Mesenchymal stem cell (in vitro differentiated cells and primary cell): Measurements from ENCODE around the gene TEF.

Experiments used
- DNase-seq: peaks from one replicate; pipeline ENCODE4 v3.0.0-alpha.2; 2013
- H2AFZ ChIP-seq: one replicate; pipeline ENCODE4 v1.6.1; 2013; ENCODE audit warnings: low read depth, mild to moderate bottlenecking, control low read depth, inconsistent platforms, low read length, moderate library complexity
- H2AK5ac ChIP-seq: 2 replicates; pipeline ENCODE4 v1.6.1; 2013; ENCODE audit warnings: low read length, moderate library complexity, mild to moderate bottlenecking, inconsistent platforms; ENCODE audit not compliant: severe bottlenecking
- H2BK120ac ChIP-seq: one replicate; pipeline ENCODE4 v1.6.1; 2013; ENCODE audit warnings: low read depth, mild to moderate bottlenecking, inconsistent platforms, low read length, moderate library complexity
- H2BK12ac ChIP-seq, 2 experiments: one replicate each; pipeline ENCODE4 v1.6.1; 2013; ENCODE audit warnings: inconsistent platforms in 2 of 2, low read length in 2 of 2, mild to moderate bottlenecking in 2 of 2, moderate library complexity in 2 of 2, control low read depth in 1 of 2
- H2BK15ac ChIP-seq: one replicate; pipeline ENCODE4 v1.6.1; 2013; ENCODE audit warnings: mild to moderate bottlenecking, low read depth, inconsistent platforms; ENCODE audit not compliant: poor library complexity, severe bottlenecking
- H2BK5ac ChIP-seq: 2 replicates; pipeline ENCODE4 v1.6.1; 2013; ENCODE audit warnings: low read depth, mild to moderate bottlenecking, low read length, control low read depth, inconsistent platforms; ENCODE audit not compliant: poor library complexity, severe bottlenecking
- H3K14ac ChIP-seq, 2 experiments: one replicate each; pipeline ENCODE4 v1.6.1; 2013; ENCODE audit warnings: inconsistent platforms in 2 of 2, low read length in 2 of 2, control low read depth in 1 of 2, mild to moderate bottlenecking in 1 of 2, moderate library complexity in 1 of 2
- H3K18ac ChIP-seq, 2 experiments: one replicate each; pipeline ENCODE4 v1.6.1; 2013; ENCODE audit warnings: inconsistent platforms in 2 of 2, low read length in 2 of 2, control low read depth in 1 of 2, low read depth in 1 of 2, mild to moderate bottlenecking in 1 of 2
- H3K23ac ChIP-seq, 2 experiments: one replicate each; pipeline ENCODE4 v1.6.1; 2013; ENCODE audit warnings: inconsistent platforms in 2 of 2, low read length in 2 of 2, mild to moderate bottlenecking in 2 of 2, moderate library complexity in 2 of 2, control low read depth in 1 of 2
- H3K27ac ChIP-seq: 2 replicates; pipeline ENCODE4 v1.5.1; 2013; ENCODE audit warnings: mild to moderate bottlenecking, moderate library complexity, low read length, control low read depth, inconsistent platforms; ENCODE audit not compliant: poor library complexity, severe bottlenecking
- H3K27me3 ChIP-seq, 2 experiments: 2 replicates each; pipeline versions ENCODE4 v1.6.1 to v1.7.0; 2013; ENCODE audit warnings: low read length in 2 of 2, mild to moderate bottlenecking in 2 of 2, moderate library complexity in 2 of 2, control low read depth in 1 of 2, inconsistent platforms in 1 of 2; ENCODE audit not compliant: control insufficient read depth in 1 of 2, insufficient read depth in 1 of 2
- H3K36me3 ChIP-seq, 2 experiments: 2 replicates each; pipeline versions ENCODE4 v1.6.1 to v1.7.0; 2013; ENCODE audit warnings: low read length in 2 of 2, control low read depth in 1 of 2, inconsistent platforms in 1 of 2, low read depth in 1 of 2, mild to moderate bottlenecking in 1 of 2; ENCODE audit not compliant: insufficient read depth in 2 of 2, control insufficient read depth in 1 of 2
- H3K4ac ChIP-seq, 2 experiments: one replicate each; pipeline ENCODE4 v1.6.1; 2013; ENCODE audit warnings: inconsistent platforms in 2 of 2, low read length in 2 of 2, mild to moderate bottlenecking in 2 of 2, moderate library complexity in 2 of 2, control low read depth in 1 of 2, low read depth in 1 of 2
- H3K4me1 ChIP-seq: 2 replicates; pipeline ENCODE4 v1.6.1; 2013; ENCODE audit warnings: low read depth, low read length, control low read depth; ENCODE audit not compliant: control insufficient read depth, insufficient read depth
- H3K4me2 ChIP-seq: 2 replicates; pipeline ENCODE4 v1.6.1; 2013; ENCODE audit warnings: low read length, mild to moderate bottlenecking, inconsistent platforms; ENCODE audit not compliant: poor library complexity, severe bottlenecking
- H3K4me3 ChIP-seq, 2 experiments: 2 replicates each; pipeline versions ENCODE4 v1.5.1 to v1.7.0; 2013; ENCODE audit warnings: low read length in 2 of 2, mild to moderate bottlenecking in 2 of 2, control low read depth in 1 of 2, low read depth in 1 of 2; ENCODE audit not compliant: insufficient read depth in 1 of 2
- H3K79me1 ChIP-seq: replicated peaks from 2 replicates; pipeline ENCODE4 v1.6.1; 2013; ENCODE audit warnings: mild to moderate bottlenecking, control low read depth, low read length, inconsistent platforms; ENCODE audit not compliant: poor library complexity, severe bottlenecking
- H3K9ac ChIP-seq: 2 replicates; pipeline ENCODE4 v1.7.0; 2013; ENCODE audit warnings: mild to moderate bottlenecking, low read length, moderate library complexity
- H3K9me3 ChIP-seq: 2 replicates; pipeline ENCODE4 v1.7.0; 2013; ENCODE audit warnings: mild to moderate bottlenecking, low read length; ENCODE audit not compliant: control insufficient read depth
- H4K8ac ChIP-seq: one replicate; pipeline ENCODE4 v1.6.1; 2013; ENCODE audit warnings: inconsistent platforms, mild to moderate bottlenecking, low read length, moderate library complexity
- H4K91ac ChIP-seq: one replicate; pipeline ENCODE4 v1.6.1; 2013; ENCODE audit warnings: mild to moderate bottlenecking, low read length, inconsistent platforms
- WGBS: methylation state at CpG from one replicate; pipeline ENCODE4 v1.1.7; 2013; ENCODE audit warnings: mixed read lengths; 5-methylcytosine and 5-hydroxymethylcytosine counted together

TEF gene

GRCh38 chr22:41367680-41368542 is 13.8 kb upstream of the TEF start:
- H3K9ac ChIP-seq: peak overlapping the region; percentile 34

GRCh38 chr22:41368543-41369423 is 13.0 kb upstream of the TEF start:
- Histone ChIP-seq H2AFZ (no peak overlapping the region), H3K9me3 (no peaks in the 10 kb centered on the region), H4K8ac (no peak overlapping the region), H3K4me2 (no peak overlapping the region), H2BK15ac (peak overlapping the region; percentile 15), H3K4ac (no peak overlapping the region), H3K79me1 (no peaks in the 10 kb centered on the region), H2BK5ac (no peak overlapping the region), H2BK12ac (no peak overlapping the region), H3K18ac (no peak overlapping the region), H2AK5ac (peak overlapping the region; percentile 26), H3K23ac (no peak overlapping the region), H3K27me3 (peaks cover 0 to 36% of the 10 kb centered on the region in 2 experiments), H3K36me3 (no peaks in the 10 kb centered on the region), H3K4me3 (no peak overlapping the region), H2BK120ac (no peak overlapping the region), H4K91ac (no peak overlapping the region), H3K4me1 (peaks cover 17% of the 10 kb centered on the region), H3K14ac (peak overlapping the region in 1 of 2 experiments; percentile 64), H3K27ac (no peak overlapping the region), H3K9ac (no peak overlapping the region)
- 86% methylated on average over 19 of the region's 19 CpGs for WGBS
- no peak for DNase-seq

More at GRCh38 chr22:41367680-41368542, 13.8 kb upstream of the TEF start:
- Histone ChIP-seq H3K4me3 (peak overlapping the region in 1 of 2 experiments; percentile 66), H2BK5ac (no peak overlapping the region), H3K79me1 (no peaks in the 10 kb centered on the region), H3K4me1 (peaks cover 17% of the 10 kb centered on the region), H3K9me3 (no peaks in the 10 kb centered on the region), H2AK5ac (peak overlapping the region; percentile 28), H3K4me2 (no peak overlapping the region), H4K8ac (no peak overlapping the region), H2BK120ac (no peak overlapping the region), H3K27ac (no peak overlapping the region), H4K91ac (peak overlapping the region; percentile 16), H3K14ac (peak overlapping the region in 1 of 2 experiments; percentile 64), H3K4ac (no peak overlapping the region), H3K27me3 (peaks cover 0 to 36% of the 10 kb centered on the region in 2 experiments), H3K23ac (no peak overlapping the region), H2BK15ac (peak overlapping the region; percentile 15), H2AFZ (no peak overlapping the region), H2BK12ac (peak overlapping the region in 1 of 2 experiments; percentile 29), H3K36me3 (peaks cover 0 to 2% of the 10 kb centered on the region in 2 experiments), H3K18ac (no peak overlapping the region)
- WGBS: 87% methylated on average over 17 of the region's 18 CpGs
- no peak for DNase-seq

- Histone ChIP-seq H3K4me3 (no peak overlapping the region), H3K27ac (no peak overlapping the region), H3K79me1 (no peaks in the 10 kb centered on the region), H3K4ac (no peak overlapping the region), H3K4me1 (peaks cover 17% of the 10 kb centered on the region), H3K18ac (no peak overlapping the region), H2AK5ac (no peak overlapping the region), H3K9me3 (no peaks in the 10 kb centered on the region), H2BK5ac (no peak overlapping the region), H3K14ac (no peak overlapping the region), H2BK15ac (no peak overlapping the region), H2AFZ (no peak overlapping the region), H4K8ac (no peak overlapping the region), H4K91ac (no peak overlapping the region), H3K23ac (no peak overlapping the region), H3K36me3 (no peaks in the 10 kb centered on the region), H3K27me3 (peaks cover 0 to 36% of the 10 kb centered on the region in 2 experiments), H2BK120ac (no peak overlapping the region), H3K4me2 (no peak overlapping the region), H2BK12ac (no peak overlapping the region), H3K9ac (no peak overlapping the region)
- WGBS: 89% methylated on average over 2 of the region's 3 CpGs
- DNase-seq: no peak
Observed at GRCh38 chr22:41369424-41369745, 12.4 kb upstream of the TEF start.

- Histone ChIP-seq H2BK12ac (no peak overlapping the region), H2BK5ac (no peak overlapping the region), H2AK5ac (no peak overlapping the region), H2BK120ac (no peak overlapping the region), H2AFZ (no peak overlapping the region), H3K4ac (no peak overlapping the region), H3K23ac (no peak overlapping the region), H3K4me3 (no peak overlapping the region), H3K36me3 (no peaks in the 10 kb centered on the region), H3K9ac (no peak overlapping the region), H3K79me1 (no peaks in the 10 kb centered on the region), H2BK15ac (no peak overlapping the region), H3K18ac (no peak overlapping the region), H3K4me1 (peaks cover 17% of the 10 kb centered on the region), H3K4me2 (no peak overlapping the region), H3K14ac (no peak overlapping the region), H4K91ac (no peak overlapping the region), H4K8ac (no peak overlapping the region), H3K9me3 (no peaks in the 10 kb centered on the region), H3K27ac (no peak overlapping the region), H3K27me3 (peaks cover 2 to 36% of the 10 kb centered on the region in 2 experiments)
- 90% methylated on average over 9 of the region's 9 CpGs for WGBS
- DNase-seq: no peak
Observed at GRCh38 chr22:41369837-41370236, 11.9 kb upstream of the TEF start.
